Measurements from ENCODE around the gene AP1S3.

AP1S3 gene

DNA sequence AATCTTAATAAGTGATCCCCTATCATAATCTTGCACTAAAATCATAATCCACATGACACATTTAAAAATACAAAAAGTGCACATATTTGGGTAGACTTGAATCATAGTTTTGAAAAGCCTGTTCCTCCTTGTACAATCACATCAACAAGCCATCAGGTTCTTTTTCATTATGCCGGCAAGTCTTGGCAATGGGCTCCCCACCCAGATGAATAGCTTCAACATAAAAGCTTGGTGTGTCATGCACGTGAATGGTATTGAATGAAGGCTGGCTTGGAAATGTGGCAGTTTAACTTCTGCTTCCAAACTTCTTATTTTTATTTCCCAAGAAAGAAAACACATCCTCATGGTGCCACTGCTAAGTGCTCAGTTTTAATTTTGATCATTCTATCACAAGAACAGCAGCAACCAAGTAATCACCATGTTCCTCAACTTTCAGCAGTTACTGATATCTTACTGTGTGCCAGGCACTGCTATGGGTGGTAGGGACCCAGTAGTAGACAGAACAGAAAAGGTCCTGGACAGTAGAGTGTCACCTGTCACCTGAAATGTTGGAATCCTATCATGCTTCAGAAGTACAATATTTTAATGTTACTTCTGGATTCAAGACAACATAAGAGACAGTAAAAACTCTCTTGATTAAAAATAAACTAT lies 89.9 kb downstream of the AP1S3 start:
- H3K4me3 Mint-ChIP-seq: no peak overlapping the region
- H3K36me3 Mint-ChIP-seq (ENCODE audit: low read depth): no peaks in the 10 kb centered on the region
- H3K9me3 Mint-ChIP-seq: no peaks in the 10 kb centered on the region
- no peak overlapping the region for H3K27ac Mint-ChIP-seq
- peaks cover 12% of the 10 kb centered on the region for H3K27me3 Mint-ChIP-seq (ENCODE audit: low read depth, poor library complexity)
- no peaks in the 10 kb centered on the region for H3K4me1 Mint-ChIP-seq
- DNase-seq: no peak
- TF ChIP-seq, protein P1, sequence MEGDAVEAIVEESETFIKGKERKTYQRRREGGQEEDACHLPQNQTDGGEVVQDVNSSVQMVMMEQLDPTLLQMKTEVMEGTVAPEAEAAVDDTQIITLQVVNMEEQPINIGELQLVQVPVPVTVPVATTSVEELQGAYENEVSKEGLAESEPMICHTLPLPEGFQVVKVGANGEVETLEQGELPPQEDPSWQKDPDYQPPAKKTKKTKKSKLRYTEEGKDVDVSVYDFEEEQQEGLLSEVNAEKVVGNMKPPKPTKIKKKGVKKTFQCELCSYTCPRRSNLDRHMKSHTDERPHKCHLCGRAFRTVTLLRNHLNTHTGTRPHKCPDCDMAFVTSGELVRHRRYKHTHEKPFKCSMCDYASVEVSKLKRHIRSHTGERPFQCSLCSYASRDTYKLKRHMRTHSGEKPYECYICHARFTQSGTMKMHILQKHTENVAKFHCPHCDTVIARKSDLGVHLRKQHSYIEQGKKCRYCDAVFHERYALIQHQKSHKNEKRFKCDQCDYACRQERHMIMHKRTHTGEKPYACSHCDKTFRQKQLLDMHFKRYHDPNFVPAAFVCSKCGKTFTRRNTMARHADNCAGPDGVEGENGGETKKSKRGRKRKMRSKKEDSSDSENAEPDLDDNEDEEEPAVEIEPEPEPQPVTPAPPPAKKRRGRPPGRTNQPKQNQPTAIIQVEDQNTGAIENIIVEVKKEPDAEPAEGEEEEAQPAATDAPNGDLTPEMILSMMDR (IDR thresholded peaks at IDR 0.05): no peak

DNA sequence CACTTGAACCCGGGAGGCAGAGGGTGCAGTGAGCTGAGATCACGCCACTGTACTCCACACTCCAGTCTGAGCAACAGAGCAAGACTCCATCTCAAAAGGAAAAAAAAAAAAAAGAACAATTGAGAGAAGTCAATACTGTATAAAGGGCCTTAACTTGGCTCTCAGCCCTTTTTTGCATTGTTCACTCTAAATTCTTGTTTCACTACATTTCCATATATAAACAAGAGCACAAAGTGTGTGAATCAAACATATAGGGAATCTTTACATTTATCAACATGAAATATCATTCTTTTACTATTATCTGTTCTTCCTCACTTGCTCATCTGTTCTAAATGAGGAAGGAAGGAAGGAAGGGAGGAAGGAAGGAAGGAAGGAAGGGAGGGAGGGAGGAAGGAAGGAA lies 90.8 kb downstream of the AP1S3 start:
- Mint-ChIP-seq H3K27ac (no peak overlapping the region), H3K4me3 (no peak overlapping the region), H3K9me3 (no peaks in the 10 kb centered on the region), H3K4me1 (no peaks in the 10 kb centered on the region), H3K36me3 (ENCODE audit: low read depth) (no peaks in the 10 kb centered on the region), H3K27me3 (ENCODE audit: low read depth, poor library complexity) (peaks cover 12% of the 10 kb centered on the region)
- TF ChIP-seq, protein P1 (IDR thresholded peaks at IDR 0.05): no peak
- no peak for DNase-seq

DNA sequence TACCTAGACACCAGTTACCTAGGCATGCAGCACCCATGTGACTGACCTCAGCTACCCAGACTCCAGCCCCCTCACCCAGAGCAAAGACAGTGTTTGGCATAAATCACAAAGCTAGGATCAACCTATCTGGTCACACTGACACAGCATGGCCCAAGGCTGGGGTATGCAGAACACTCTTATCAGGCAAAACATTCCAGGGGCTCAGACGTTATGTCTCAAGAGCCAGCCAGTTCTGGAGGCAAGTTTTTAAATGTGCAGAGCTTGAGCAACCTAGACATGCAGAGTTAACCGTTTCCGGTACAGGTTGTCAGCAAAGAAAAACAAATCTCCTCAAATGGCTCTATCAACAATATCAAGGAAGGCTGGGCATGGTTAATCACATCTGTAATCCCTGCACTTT lies 92.8 kb downstream of the AP1S3 start:
- DNase-seq: no peak
- Mint-ChIP-seq H3K4me3 (no peak overlapping the region), H3K36me3 (ENCODE audit: low read depth) (no peaks in the 10 kb centered on the region), H3K9me3 (no peaks in the 10 kb centered on the region), H3K4me1 (no peaks in the 10 kb centered on the region), H3K27me3 (ENCODE audit: low read depth, poor library complexity) (peaks cover 7% of the 10 kb centered on the region), H3K27ac (no peak overlapping the region)
- TF ChIP-seq, protein P1 (IDR thresholded peaks at IDR 0.05): no peak

DNA sequence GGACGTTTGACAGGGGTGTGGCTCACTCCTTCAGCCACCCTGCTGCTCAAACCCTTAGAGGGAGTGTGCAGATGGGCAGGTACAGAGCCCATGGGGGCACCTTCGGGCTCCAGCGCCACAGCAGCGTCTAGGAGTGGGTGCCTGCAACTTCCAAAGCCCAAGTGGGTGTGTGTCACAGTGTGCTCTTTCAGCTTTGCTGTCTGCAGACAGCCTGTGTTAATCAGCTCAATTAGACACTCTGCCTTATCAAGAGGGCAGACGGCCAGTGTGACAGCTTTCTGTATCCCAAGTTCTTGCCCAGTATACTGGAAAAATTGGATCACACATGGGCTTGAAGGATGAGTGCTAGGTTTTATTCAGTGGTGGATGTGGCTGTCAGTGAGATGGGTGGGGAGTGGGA lies 96.7 kb downstream of the AP1S3 start:
- no peaks in the 10 kb centered on the region for H3K4me1 Mint-ChIP-seq
- TF ChIP-seq, protein P1 (IDR thresholded peaks at IDR 0.05): no peak
- no peaks in the 10 kb centered on the region for H3K36me3 Mint-ChIP-seq (ENCODE audit: low read depth)
- no peaks in the 10 kb centered on the region for H3K9me3 Mint-ChIP-seq
- DNase-seq: no peak
- no peak overlapping the region for H3K4me3 Mint-ChIP-seq
- no peak overlapping the region for H3K27ac Mint-ChIP-seq
- peaks cover 7% of the 10 kb centered on the region for H3K27me3 Mint-ChIP-seq (ENCODE audit: low read depth, poor library complexity)

DNA sequence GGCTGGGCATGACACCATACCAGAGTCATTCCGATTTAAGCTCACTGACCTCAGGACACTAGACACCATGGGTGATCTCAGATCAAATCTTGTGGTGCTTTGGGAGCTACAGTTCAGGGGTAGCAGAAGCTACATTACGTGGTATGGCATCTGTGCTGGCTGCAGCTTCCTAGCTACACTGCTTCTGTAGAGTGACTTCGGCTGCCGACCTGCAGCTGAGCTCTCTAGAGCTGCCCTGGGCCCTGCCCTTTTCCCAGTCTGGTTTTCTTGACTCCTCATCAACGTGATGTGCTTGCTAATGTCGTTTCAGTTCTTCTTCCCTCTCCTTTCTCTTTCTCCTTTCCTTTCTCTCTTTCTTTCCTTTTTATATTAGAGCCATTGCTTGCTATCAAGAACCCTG lies 100.2 kb downstream of the AP1S3 start:
- TF ChIP-seq, protein P1 (IDR thresholded peaks at IDR 0.05): no peak
- Mint-ChIP-seq H3K4me1 (peaks cover 5% of the 10 kb centered on the region), H3K27me3 (ENCODE audit: low read depth, poor library complexity) (peaks cover 4% of the 10 kb centered on the region), H3K4me3 (no peak overlapping the region), H3K36me3 (ENCODE audit: low read depth) (peaks cover 5% of the 10 kb centered on the region), H3K9me3 (peaks cover 11% of the 10 kb centered on the region), H3K27ac (no peak overlapping the region)
- no peak for DNase-seq

DNA sequence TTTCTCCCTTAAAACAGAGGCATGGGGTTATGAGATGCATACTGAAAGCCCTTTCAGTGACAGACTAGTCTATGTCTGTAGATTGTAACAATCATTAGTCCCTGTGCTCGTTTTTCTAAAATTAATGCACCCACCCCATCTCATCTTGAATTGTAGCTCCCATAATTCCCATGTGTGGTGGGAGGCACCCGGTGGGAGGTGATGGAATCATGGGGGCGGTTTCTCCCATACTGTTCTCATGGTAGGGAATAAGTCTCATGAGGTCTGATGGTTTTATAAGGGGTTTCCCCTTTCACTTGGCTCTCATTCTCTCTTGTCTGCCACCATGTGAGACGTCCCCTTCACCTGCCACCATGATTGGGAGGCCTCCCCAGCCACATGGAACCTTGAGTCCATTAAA lies 100.9 kb downstream of the AP1S3 start:
- H3K9me3 Mint-ChIP-seq: peaks cover 11% of the 10 kb centered on the region
- TF ChIP-seq, protein P1 (IDR thresholded peaks at IDR 0.05): no peak
- peaks cover 5% of the 10 kb centered on the region for H3K36me3 Mint-ChIP-seq (ENCODE audit: low read depth)
- peaks cover 4% of the 10 kb centered on the region for H3K27me3 Mint-ChIP-seq (ENCODE audit: low read depth, poor library complexity)
- H3K4me1 Mint-ChIP-seq: peaks cover 5% of the 10 kb centered on the region
- no peak overlapping the region for H3K4me3 Mint-ChIP-seq
- no peak for DNase-seq
- no peak overlapping the region for H3K27ac Mint-ChIP-seq
